ENCODE measurements around the gene STK26.

- no peak for TF ChIP-seq YY1 (IDR thresholded peaks at IDR 0.05; ENCODE audit: insufficient read depth, insufficient read length)
- TF ChIP-seq ZNF274 (IDR thresholded peaks at IDR 0.05; ENCODE audit: low read depth, low read length), result no peak
Observed at GRCh38 chrX:132101206-132101605, 78.1 kb downstream of the STK26 start.
